NCI-H1105 (cell line): ENCODE measurements around the gene VIM.
"Not testable (repeated sequence)": the region's sequence is repeated elsewhere in the genome, so short reads cannot be mapped to it uniquely, and the experiment has no call there.

Experiments used
- DNase-seq: peaks from one replicate; lab custom pipeline; 2025; lab: John Stamatoyannopoulos, UW

The VIM gene

DNA sequence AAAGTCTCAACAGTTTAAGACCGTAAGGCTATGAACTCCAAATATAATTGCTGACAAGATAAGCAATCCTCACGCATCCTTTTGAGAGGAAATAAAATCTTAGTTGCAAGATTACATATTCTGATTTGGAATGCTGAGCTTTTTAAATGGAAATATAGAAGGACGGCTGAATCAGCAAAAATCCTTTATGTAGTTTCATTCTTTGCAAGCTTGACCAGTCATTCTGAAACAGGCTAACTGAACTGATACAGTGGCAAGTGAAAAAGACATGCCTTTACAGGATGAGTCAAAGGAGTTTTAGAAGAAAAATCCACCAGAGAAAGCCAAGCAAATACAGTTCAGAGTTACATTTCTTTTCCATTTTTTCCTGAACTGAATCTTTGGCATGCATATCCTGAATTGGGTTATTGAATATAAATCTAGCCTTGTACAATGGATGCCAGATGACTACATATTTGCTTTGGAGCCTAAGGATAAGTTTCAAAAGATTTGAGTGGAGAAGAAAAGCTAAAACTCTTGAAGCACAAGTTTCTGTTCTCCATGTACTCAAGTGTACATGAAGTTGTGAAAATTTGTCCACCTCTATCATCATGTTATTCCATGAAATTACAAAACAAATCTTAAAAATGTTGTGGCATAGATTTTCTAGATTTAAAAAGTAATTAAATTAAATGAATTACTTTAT is 4.4 kb downstream of the VIM start:
- no peak for DNase-seq

DNA sequence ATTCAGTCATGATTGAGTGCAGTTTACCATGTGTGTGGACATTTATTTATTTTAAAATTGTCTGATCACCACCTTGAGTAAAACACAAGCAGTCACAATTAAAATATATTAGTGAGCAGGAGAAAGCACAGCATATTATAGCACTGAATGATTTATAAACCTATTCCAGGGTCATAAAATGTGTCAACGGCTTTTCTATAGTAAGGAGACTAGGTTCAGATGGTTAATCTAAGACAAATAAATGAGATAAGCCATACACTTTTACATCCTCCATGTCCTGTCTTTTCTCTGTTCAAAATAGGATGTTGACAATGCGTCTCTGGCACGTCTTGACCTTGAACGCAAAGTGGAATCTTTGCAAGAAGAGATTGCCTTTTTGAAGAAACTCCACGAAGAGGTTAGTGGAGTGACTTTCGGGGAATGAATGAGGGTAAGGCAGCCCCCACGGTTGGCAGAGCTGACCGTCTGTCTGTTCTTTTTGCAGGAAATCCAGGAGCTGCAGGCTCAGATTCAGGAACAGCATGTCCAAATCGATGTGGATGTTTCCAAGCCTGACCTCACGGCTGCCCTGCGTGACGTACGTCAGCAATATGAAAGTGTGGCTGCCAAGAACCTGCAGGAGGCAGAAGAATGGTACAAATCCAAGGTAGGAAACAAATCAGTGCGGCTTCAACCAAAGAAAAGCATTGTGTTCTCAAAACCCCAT is 5.4 kb downstream of the VIM start:
- no peak for DNase-seq

DNA sequence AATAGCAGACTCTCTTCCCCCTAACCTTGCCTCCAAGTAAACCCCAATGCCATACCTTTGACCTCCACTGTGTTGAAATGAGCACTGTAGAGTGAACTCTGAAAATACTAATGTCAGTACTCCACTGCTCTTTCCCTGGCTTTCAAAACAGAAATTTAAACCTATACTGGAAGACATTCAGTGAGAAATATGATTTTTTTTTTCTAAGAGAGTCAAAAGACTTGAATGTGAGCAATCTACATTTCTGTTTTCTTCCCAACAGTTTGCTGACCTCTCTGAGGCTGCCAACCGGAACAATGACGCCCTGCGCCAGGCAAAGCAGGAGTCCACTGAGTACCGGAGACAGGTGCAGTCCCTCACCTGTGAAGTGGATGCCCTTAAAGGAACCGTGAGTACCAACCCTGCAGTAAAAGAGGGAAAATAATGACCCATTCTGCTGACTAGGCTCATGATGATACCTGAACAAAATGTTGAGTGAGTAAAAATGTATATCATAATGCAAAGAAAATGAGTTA is 6.4 kb downstream of the VIM start:
- no peak for DNase-seq

DNA sequence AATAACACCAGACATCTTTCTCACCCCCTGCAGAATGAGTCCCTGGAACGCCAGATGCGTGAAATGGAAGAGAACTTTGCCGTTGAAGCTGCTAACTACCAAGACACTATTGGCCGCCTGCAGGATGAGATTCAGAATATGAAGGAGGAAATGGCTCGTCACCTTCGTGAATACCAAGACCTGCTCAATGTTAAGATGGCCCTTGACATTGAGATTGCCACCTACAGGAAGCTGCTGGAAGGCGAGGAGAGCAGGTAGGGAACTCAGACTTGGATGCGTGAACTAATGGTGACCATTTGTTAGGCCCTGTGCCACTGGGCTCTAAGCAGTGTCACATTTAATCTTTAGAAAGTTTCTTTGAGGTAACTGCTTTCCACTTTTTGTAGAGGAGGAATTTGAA is 7.1 kb downstream of the VIM start:
- DNase-seq, result no peak

DNA sequence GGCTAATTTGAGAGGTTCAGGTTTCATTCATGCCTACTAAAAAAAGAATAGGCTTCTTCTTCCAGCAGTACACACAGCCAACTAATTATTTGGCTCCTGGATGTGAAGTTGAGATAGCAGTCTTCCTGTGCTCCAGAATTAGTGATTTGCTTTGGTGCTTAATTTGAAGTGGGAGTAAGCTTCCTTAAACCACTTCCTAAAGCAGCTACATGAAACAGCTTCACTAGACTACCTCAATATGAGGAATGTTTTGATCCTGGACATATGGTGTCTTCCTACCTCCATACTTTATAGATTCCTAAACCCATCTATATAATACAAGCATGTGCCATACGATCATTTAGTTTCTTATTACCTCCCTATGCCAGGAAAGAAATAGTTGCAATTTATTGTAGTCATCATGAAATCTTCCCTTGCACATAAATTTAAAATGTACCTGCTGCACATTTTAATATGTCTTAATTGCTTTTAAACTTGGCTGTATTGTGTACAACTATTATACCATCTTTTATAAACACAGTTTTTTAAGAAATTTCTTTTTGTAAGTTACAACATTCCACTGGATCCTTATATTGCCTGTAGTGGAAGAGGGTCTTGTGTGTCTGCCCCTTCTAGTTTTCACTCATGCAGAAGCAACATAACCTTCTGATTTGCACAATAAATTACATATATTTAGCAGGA is 8.6 kb downstream of the VIM start:
- DNase-seq, result no peak

DNA sequence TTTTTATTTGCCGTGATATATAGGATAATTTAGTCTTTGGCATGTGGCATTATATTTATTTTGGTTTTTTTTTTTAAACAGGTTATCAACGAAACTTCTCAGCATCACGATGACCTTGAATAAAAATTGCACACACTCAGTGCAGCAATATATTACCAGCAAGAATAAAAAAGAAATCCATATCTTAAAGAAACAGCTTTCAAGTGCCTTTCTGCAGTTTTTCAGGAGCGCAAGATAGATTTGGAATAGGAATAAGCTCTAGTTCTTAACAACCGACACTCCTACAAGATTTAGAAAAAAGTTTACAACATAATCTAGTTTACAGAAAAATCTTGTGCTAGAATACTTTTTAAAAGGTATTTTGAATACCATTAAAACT is 9.1 kb downstream of the VIM start:
- no peak for DNase-seq

DNA sequence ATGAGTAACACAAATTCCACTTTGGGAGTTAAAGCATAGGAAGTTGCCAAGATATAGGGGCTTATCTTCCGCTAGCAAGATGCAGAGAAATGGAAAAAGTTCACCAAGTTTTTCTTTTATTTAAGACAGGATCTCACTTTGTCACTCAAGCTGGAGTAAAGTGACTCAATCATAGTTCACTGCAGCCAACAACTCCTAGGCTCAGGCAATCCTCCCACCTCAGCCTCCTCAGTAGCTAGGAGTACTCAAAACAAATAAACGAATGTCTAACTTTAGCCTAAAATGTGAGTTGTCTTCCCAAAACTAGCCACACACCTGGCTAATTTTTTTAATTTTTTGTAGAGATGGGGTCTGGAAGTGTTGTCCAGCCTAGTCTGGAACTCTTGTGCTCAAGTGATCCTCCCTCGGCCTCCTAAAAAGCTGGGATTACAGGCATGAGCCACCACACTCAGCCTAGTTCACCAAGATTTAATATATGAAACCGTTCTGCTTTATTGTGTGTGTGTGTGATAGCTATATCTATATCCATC is 9.9 kb downstream of the VIM start:
- DNase-seq, result no peak

DNA sequence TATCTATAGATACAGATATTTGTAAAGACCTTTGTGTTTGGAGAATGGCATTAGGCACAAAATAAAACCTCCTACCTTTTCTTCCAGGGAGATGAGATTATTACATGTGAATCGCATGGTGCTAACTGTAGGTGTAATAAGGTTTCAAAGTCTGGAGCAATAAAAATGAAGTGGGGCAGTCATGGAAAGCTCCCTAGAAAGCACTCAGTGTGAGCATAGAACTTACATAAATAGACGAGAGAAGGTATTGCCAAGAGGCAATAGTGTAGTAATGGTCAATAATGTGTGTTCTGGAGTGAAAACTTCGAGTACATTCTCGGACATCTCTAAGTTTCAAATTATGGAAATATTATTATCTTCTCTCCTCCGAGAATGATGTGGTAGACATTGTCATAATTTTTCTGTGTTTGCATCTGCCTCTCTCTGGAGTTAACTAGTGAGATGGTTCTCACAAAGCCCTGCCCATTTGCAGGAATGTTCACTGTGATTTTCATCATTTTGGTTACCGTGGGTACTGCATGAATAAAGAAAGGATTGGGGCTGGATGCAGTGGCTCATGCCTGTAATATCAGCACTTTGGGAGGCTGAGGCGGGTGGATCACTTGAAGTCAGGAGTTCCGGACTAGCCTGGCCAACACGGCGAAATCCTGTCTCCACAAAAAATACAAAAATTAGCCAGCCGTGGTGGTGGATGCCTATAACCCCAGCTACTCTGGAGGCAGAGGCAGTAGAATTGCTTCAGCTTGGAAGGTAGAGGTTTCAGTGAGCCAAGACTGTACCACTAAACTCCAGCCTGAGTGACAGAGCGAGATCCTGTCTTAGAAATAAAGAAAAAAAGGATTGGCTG is 10.6 kb downstream of the VIM start:
- no peak for DNase-seq

DNA sequence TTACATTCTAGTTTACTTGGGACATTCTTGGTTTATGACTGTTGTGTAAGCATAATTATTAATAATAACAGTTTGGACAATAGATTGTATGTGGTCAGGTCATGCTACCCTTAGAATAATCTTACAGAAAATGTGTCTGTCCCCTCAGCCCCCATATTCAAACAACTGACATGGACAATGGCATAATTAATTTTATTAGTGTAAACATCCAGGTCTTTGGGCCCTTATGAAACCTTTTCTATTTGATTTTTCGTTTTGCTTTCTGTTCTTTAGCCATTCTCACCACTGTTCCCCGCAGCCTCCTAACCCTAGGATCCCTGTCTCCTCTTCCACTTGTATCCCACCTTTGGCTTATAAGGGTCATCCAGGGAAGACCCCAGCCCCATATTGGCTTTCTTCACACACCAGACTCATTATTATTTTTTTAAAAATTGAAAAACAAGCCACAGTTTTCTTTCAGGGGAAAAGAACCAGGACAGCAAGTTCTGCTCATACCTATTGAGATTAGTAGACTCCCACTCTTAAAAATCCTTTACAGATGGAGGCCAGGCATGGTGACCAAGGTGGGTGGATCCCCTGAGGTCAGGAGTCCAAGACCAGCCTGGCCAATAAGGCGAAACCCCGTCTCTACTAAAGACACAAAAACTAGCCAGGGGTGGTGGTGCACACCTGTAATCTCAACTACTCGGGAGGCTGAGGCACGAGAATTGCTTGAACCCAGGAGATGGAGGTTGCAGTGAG is 11.5 kb downstream of the VIM start:
- DNase-seq, result no peak

DNA sequence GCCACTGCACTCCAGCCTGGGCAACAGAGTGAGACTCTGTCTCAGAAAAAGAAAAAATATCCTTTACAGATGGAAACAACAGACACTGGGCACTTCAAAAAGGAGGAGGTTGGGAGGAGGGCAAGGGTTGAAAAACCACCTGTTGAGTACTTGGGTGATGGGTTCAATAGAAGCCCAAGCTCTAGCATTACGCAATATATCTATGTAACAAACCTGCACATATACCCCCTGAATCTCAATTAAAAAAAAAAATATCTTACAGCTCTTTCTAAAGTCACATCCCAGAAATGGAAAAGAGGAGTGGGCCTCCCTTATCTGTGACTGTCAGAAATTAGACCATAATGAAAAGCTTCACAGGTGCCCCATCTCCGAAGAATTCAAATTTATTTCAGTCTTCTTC is 12.1 kb downstream of the VIM start:
- no peak for DNase-seq

DNA sequence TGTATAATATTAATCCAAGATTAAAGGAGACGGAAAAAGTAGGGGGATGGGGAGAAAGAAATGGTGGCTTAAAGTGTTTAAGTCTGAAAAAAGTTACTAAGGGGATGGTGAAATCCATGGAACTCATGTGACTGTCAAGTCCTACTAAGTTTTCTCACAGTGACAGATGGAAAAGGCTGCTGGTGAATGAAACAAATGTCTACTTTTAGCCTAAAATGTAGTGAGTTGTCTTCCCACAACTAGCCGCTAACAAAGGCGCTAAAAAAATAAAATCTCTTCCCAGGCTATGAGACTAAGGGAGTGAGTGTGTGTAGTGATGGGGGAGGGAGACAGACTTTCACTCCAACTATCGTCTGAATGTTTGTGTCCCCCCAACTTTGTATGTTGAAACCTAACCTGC is 12.6 kb downstream of the VIM start:
- no peak for DNase-seq

DNA sequence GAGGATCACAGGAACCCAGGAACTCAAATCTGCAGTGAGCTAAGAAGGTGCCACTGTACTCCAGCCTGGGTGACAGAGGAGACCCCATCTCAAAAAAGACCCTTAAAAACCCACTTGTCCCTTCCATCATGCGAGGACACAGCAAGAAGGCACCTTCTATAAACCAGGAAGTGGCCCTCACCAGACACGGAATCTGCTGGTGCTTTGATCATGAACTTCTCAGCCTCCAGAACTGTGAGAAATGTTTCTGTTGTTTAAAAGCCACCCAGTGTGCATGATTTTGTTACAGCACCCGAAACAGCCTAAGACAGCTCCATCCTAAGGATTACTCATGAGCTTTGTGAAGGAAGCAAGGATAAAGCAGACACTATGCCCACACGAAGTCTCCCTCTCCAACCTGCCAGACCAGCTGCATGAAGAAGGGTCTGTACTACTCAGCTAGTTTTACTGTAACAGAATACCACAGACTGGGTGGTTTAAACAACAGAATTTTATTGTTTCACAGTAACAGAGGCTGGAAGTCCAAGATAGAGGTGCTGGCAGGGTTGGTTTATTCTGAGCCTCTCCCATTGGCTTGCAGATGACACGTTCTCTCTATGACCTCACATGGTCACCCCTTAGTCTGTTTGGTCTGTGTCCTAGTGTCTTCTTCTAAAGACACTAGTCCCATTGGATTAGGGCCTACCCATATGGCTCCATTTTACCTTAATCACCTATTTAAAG is 13.7 kb downstream of the VIM start:
- no peak for DNase-seq

DNA sequence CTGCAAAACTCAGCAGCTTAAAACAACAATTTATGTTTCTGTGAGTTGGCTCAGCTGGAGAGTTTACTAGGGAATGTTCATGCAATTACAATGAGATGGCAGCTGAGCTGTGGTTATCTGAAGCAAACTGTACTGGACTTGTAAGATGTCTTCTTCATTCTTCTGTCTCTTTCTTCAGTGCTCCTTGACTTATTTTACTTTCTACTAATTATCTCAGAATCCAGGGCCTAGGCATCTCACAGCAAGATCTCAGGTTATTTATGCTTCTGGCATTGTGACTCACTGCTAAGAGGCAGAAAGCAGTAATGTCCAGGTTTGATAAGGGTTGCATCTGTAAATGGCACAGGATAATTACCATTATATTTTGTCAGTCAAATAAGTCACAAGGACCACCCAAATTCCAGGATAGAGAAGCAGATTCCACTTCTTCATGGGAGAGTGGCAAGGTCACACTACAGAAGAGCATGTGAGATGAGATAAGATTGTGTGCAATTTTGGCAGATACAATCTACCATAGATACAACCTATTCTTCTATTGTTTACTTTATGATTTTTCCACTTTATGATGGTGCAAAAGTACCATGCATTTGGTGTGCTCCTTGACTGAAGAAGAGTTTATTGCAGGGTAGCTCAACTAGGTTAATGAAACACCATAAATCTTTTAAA is 16.8 kb downstream of the VIM start:
- DNase-seq, result no peak

DNA sequence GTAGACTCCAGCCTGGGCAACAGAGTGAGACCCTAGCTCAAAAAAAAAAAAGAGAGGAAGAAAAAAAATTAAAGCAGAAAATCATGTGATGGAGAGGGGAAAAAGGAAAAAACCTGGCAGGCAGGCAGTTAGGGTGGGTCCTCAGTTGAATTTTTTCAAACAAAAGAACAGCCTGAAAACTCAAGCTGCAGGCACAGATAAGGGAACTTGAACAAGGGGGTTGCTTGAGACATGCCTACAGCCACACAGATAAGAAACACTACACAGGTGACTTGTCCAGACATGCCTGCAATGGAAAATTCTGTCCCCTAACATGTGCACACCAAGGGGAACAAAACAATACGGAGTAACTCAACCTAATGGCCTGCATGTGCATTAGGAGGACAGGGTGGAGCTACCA is 19.2 kb downstream of the VIM start:
- DNase-seq, result no peak

DNA sequence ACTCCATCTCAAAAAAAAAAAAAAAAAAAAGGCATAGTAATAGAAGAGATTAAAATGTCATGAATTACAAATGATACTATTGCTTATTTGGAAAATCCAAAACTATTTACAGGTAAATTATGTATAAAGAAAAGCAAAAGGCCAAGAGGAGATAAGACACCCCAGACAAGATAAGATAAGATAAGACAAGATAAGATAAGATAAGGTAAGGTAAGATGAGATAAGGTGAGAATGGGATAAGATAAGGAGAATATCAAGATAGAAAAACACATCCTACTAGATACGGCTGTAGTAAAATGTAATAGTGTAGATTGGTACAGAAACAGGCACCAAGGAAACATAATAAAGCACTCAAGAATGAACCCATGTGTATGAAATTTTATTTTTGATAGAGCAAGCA is 20.9 kb downstream of the VIM start:
- no peak for DNase-seq

DNA sequence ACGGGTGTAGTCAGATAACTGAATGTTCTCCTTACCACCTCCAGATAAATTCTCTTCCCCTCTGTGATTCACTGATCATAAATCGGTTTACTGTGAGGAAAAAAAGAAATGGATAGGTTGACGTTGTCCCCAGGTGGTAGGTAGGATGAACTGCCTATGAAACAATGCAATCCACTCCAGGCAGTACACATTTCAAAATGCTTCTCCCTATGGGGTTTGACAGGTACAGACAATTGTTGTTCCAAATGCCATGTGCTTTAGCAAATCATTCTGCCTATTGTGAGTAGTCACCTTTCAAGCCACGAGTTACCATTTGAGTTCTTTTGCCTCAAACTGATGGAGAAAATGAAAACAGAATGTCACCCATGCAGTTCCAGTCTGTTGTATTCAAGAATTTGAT is 21.8 kb downstream of the VIM start:
- DNase-seq, result no peak

DNA sequence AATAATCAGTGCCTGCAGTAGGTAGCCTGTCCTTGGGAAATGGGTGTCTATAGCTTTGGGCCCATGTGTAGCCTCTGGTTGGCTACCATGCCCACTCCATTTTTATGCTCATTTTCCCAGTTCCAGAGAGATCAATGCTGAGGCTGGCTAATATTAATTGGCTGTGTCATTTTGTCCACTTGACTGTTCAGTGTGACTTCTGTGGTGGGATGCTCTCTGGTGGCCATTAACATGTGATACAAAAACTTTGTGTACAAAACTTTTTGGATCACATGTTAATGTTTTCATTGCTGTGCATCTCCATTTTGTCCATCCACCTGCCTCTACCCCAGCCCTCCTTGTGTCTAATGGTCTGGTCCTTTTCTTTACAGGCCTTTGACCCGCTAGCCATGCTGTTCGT is 22.7 kb downstream of the VIM start:
- DNase-seq, result no peak

DNA sequence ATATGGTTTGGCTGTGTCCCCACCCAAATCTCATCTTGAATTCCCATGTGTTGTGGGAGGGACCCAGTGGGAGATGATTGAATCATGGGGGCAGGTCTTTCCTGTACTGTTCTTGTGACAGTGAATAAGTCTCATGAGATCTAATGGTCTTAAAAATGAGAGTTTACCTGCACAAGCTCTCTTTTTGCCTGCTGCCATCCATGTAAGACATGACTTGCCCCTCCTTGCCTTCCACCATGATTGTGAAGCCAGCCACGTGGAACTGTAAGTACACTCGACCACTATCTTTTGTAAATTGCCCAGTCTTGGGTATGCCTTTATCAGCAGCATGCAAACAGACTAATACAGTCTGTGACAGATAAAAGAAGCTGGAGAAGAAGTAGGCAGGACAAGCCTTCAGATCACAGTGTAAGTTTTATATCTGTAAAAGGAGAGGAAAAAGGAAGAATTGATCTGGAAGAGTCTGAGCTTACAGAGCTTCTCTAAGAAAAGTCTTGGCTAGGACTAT is 26.6 kb downstream of the VIM start:
- not testable (repeated sequence) for DNase-seq

DNA sequence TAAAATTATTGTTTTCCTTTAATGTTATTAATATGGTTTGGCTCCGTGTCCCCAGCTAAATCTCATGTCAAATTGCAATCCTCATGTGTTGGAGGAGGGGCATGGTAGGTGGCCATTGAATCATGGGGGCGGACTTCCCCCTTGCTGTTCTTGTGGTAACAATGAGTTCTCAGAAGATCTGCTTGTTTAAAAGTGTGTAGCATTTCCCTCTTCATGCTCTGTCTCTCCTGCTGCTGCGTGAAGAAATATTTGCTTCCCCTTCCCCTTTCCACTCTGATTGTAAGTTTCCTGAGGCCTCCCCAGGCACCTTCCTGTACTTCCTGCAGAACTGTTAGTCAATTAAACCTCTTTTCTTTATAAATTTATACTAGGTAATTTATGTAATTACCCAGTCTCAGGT is 27.5 kb downstream of the VIM start:
- DNase-seq, result no peak

DNA sequence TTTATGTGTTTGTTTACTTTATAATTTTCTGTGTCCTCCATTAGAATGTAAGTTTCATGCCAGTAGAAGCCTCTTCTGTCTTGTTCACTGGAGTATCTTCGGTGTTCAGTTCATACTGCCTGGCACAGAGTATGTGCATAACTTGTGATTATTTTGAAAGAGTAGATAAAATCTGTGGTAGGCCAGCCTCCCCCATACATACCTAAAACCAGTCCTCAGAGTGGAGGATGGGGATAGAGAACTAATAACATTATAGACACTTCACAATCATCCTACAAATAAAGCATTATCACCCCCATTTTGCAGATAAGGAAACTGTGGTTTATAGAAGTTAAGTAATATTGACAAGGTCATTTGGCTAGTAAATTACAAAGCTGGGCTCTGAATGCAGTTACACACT is 28.0 kb downstream of the VIM start:
- no peak for DNase-seq
